HepG2 (cell line): ENCODE measurements around the gene NFIC. TPM values are rescaled to one million over a fixed set of nuclear protein-coding genes. Genes with fewer than 3 reads are reported as not detected.

ENCODE experiments used
- ATAC-seq: fragments of 200-7000 bp; cut with Tn5 transposase; 3 replicates; pipeline ENCODE4 v1.9.1; 2020; ENCODE audit warnings: mild to moderate bottlenecking, moderate library complexity
- Bru-seq: library from RNA; stranded (reverse); fragments of 400-500 nt; gene quantifications from one replicate; lab custom pipeline; 2021; lab: Mats Ljungman, UMichigan
- BruChase-seq, 2 experiments: library from RNA; stranded (reverse); fragments of 400-500 nt; gene quantifications; one replicate each; lab custom pipeline; 2021; lab: Mats Ljungman, UMichigan
- BruUV-seq: library from RNA; stranded (reverse); fragments of 400-500 nt; replicated peaks from 2 replicates; lab custom pipeline; 2021; lab: Mats Ljungman, UMichigan
- CTCF ChIA-PET: fragments of 300-600 bp; formaldehyde crosslinking; extraction: SDS; loops from one replicate; lab custom pipeline; 2021; ENCODE audit warnings: low total read pairs, inconsistent platforms, low intra/inter-chr PET ratio; lab: Yijun Ruan, JAX
- POLR2A ChIA-PET: fragments of 350-600 bp; sonication (Branson Sonifier 250); formaldehyde crosslinking; loops from one replicate; lab custom pipeline; 2020; ENCODE audit warnings: antibody characterized with exemption, inconsistent platforms; lab: Yijun Ruan, JAX
- DNase-seq: peaks from one replicate; pipeline ENCODE4 v3.0.0-alpha.2; 2015; ENCODE audit warnings: low spot score
- FAIRE-seq: peaks from 3 replicates; lab custom pipeline; 2011; peaks lifted over from hg19 to GRCh38; lab: Jason Lieb, UNC
- H2AFZ ChIP-seq: one replicate; pipeline ENCODE4 v1.6.1; 2011; ENCODE audit warnings: low read length, inconsistent platforms
- H3K27ac ChIP-seq: fragments of 300-600 bp; 3 replicates; pipeline ENCODE4 v1.8.0; 2011; ENCODE audit warnings: mixed run types, mild to moderate bottlenecking, mixed read lengths, low read length, inconsistent platforms; ENCODE audit not compliant: insufficient read depth; ENCODE audit errors: extremely low read length
- H3K27me3 ChIP-seq, 2 experiments: fragments of 200-600 bp in 1 of 2; 2 replicates in 1 of 2; 3 replicates in 1 of 2; pipeline versions ENCODE4 v1.6.0 to v1.8.0; 2011; ENCODE audit warnings: low read length in 2 of 2, mild to moderate bottlenecking in 2 of 2, moderate library complexity in 2 of 2, inconsistent platforms in 1 of 2; ENCODE audit not compliant: insufficient read depth in 2 of 2, control insufficient read depth in 1 of 2
- H3K36me3 ChIP-seq, 2 experiments: fragments of 200-600 bp in 1 of 2; replicated peaks in 1 of 2; 2 replicates in 1 of 2; 3 replicates in 1 of 2; pipeline versions ENCODE4 v1.5.1 to v1.8.0; 2011; ENCODE audit warnings: low read length in 2 of 2, inconsistent platforms in 1 of 2; ENCODE audit not compliant: insufficient read depth in 2 of 2, control insufficient read depth in 1 of 2
- H3K4me1 ChIP-seq: 2 replicates; pipeline ENCODE4 v1.5.1; 2012; ENCODE audit warnings: low read length, inconsistent platforms; ENCODE audit not compliant: insufficient read depth
- H3K4me2 ChIP-seq: 2 replicates; pipeline ENCODE4 v1.6.0; 2011; ENCODE audit warnings: low read depth, low read length, inconsistent platforms
- H3K4me3 ChIP-seq, 3 experiments: fragments of 200-600 bp in 1 of 3; sonication (generic), shearing (Covaris generic) in 1 of 3; replicated peaks in 1 of 3; 2 replicates each; pipeline ENCODE4 v1.5.1; 2011 to 2016; ENCODE audit warnings: low read length in 3 of 3, inconsistent platforms in 2 of 3, low read depth in 2 of 3, mild to moderate bottlenecking in 2 of 3, control low read depth in 1 of 3, mixed read lengths in 1 of 3; ENCODE audit not compliant: insufficient read depth in 1 of 3
- H3K79me2 ChIP-seq: one replicate; pipeline ENCODE4 v1.6.1; 2011; ENCODE audit warnings: low read length, inconsistent platforms; ENCODE audit not compliant: insufficient read depth
- H3K9ac ChIP-seq: 2 replicates; pipeline ENCODE4 v1.6.0; 2011; ENCODE audit warnings: mild to moderate bottlenecking, low read depth, low read length, inconsistent platforms; ENCODE audit not compliant: insufficient read depth
- H3K9me3 ChIP-seq: 2 replicates; pipeline ENCODE4 v1.5.1; 2012; ENCODE audit warnings: mild to moderate bottlenecking, low read length
- H4K20me1 ChIP-seq: 2 replicates; pipeline ENCODE4 v1.6.0; 2011; ENCODE audit warnings: inconsistent platforms, mild to moderate bottlenecking, low read length, moderate library complexity; ENCODE audit not compliant: insufficient read depth
- ARNTL ChIP-seq: sonication (generic); formaldehyde crosslinking; IDR thresholded peaks from 2 replicates; pipeline ENCODE4 v1.4.0; 2020; ENCODE audit warnings: mild to moderate bottlenecking, missing genetic modification reagents
- HNRNPK ChIP-seq: fragments of 200-400 bp; formaldehyde crosslinking; IDR thresholded peaks from 2 replicates; pipeline ENCODE4 v1.6.1; 2018; ENCODE audit warnings: low read length, low read depth, moderate library complexity, mild to moderate bottlenecking; ENCODE audit not compliant: poor library complexity, severe bottlenecking
- ZNF263 ChIP-seq: sonication (generic); formaldehyde crosslinking; IDR thresholded peaks from 2 replicates; pipeline ENCODE4 v1.4.0; 2020; ENCODE audit warnings: missing genetic modification reagents
- ZNF747 ChIP-seq: sonication (generic); formaldehyde crosslinking; IDR thresholded peaks from 2 replicates; pipeline ENCODE4 v1.8.1; 2023; ENCODE audit warnings: missing genetic modification reagents, mild to moderate bottlenecking, borderline replicate concordance
- ZNF790 ChIP-seq: sonication (generic); formaldehyde crosslinking; IDR thresholded peaks from 2 replicates; pipeline ENCODE4 v1.8.0; 2022; ENCODE audit warnings: missing genetic modification reagents, mild to moderate bottlenecking, borderline replicate concordance
- ZSCAN22 ChIP-seq: sonication (generic); formaldehyde crosslinking; IDR thresholded peaks from 2 replicates; pipeline ENCODE4 v1.4.0; 2020; ENCODE audit warnings: mild to moderate bottlenecking, missing genetic modification reagents
- WGBS: methylation state at CpG from one replicate; pipeline ENCODE4 v1.1.6; 2017; ENCODE audit warnings: low lambda C conversion rate; 5-methylcytosine and 5-hydroxymethylcytosine counted together
- in situ Hi-C: cut with HindIII; loops from 2 replicates; pipeline ENCODE4 v1.10.0; 2017; ENCODE audit warnings: low pct_unique_long_range_greater_than_20kb; ENCODE audit not compliant: extremely low pct_ligation_motif_present
- intact Hi-C: fragments of 100-400 bp; cut with micrococcal nuclease; formaldehyde crosslinking; loops from one replicate; pipeline ENCODE4 v1.10.0; 2022; ENCODE audit not compliant: unreplicated experiment
- long read RNA-seq, 2 experiments: library from RNA in 1 of 2; library from polyadenylated mRNA in 1 of 2; stranded (forward) in 1 of 2; unstranded in 1 of 2; transcript quantifications; one replicate each; pipeline ENCODE4 v2.0.0, GENCODE V29; 2019 to 2022
- polyA minus RNA-seq, 3 experiments: library from RNA; depleted of rRNA, polyadenylated mRNA; stranded (reverse); fragments of >200 nt; gene quantifications; 2 replicates each; pipeline ENCODE4 v1.2.3, GENCODE V29; 2011; ENCODE audit warnings: low replicate concordance in 1 of 3
- polyA plus RNA-seq, 8 experiments: library from polyadenylated mRNA; depleted of rRNA in 3 of 8; stranded (reverse) in 7 of 8; unstranded in 1 of 8; fragments of >200 nt; fragmentation: Illumina TruSeq in 4 of 8; extraction: Trizol in 4 of 8; gene quantifications; 2 replicates each; pipeline versions ENCODE4 v1.2.1 to v1.2.3, GENCODE V29; 2011 to 2016; ENCODE audit warnings: low read depth in 4 of 8, missing spikeins in 1 of 8, mixed read lengths in 1 of 8; ENCODE audit not compliant: insufficient read depth in 1 of 8
- total RNA-seq, 5 experiments: library from RNA; depleted of rRNA; stranded (reverse); fragments of >200 nt; fragmentation: Illumina TruSeq; extraction: Trizol; gene quantifications; 2 replicates each; pipeline ENCODE4 v1.2.3, GENCODE V29; 2016; ENCODE audit warnings: low read depth in 1 of 5
- TF ChIP-seq, protein P1 (sequence below): sonication (generic); formaldehyde crosslinking; IDR thresholded peaks from 2 replicates; pipeline ENCODE4 v1.9.0; 2022; ENCODE audit warnings: missing genetic modification reagents, mild to moderate bottlenecking, borderline replicate concordance
- TF ChIP-seq, protein P2 (sequence below), 2 experiments: sonication (generic) in 1 of 2; formaldehyde crosslinking in 1 of 2; IDR thresholded peaks; 2 replicates each; pipeline versions ENCODE4 v1.4.0 to v1.6.1; 2016 to 2020; ENCODE audit warnings: borderline replicate concordance in 1 of 2, low read depth in 1 of 2, mild to moderate bottlenecking in 1 of 2, missing genetic modification reagents in 1 of 2

NFIC gene
- total RNA-seq (2016; rRNA removed; fragmentation: Illumina TruSeq; extraction: Trizol) (2.5 and 2.9 TPM in 2 replicates), polyA plus RNA-seq (2011; rRNA removed) (1.3 and 1.6 TPM in 2 replicates), polyA minus RNA-seq (2011; rRNA and poly(A)+ RNA removed; ENCODE audit: low replicate concordance) (5.3 and 16.7 TPM in 2 replicates), Bru-seq, nascent RNA (percentile 42 among the genes with signal in this experiment), BruChase-seq, experiment 1, labeled RNA remaining after a 6-hour chase (percentile 49 among the genes with signal in this experiment), BruChase-seq, experiment 2, labeled RNA remaining after a 2-hour chase (percentile 45 among the genes with signal in this experiment)
- total RNA-seq (2016; cell fraction: cytosol; rRNA removed; fragmentation: Illumina TruSeq; extraction: Trizol; ENCODE audit: low read depth), result 2.9 and 3.0 TPM in 2 replicates
- 3.0 and 3.2 TPM in 2 replicates for total RNA-seq (2016; cell fraction: insoluble cytoplasmic fraction; rRNA removed; fragmentation: Illumina TruSeq; extraction: Trizol)
- 2.5 and 2.9 TPM in 2 replicates for total RNA-seq (2016; cell fraction: membrane; rRNA removed; fragmentation: Illumina TruSeq; extraction: Trizol)
- total RNA-seq (2016; cell fraction: nucleus; rRNA removed; fragmentation: Illumina TruSeq; extraction: Trizol), result 3.8 and 5.6 TPM in 2 replicates
- 0.71 and 0.79 TPM in 2 replicates for polyA plus RNA-seq (2011; cell fraction: cytosol; rRNA removed)
- 5.1 and 8.1 TPM in 2 replicates for polyA plus RNA-seq (2011; cell fraction: nucleus; rRNA removed)
- 5.9 and 8.4 TPM in 2 replicates for polyA plus RNA-seq (2012)
- polyA plus RNA-seq (2016; cell fraction: cytosol; fragmentation: Illumina TruSeq; extraction: Trizol; ENCODE audit: low read depth), result 1.1 and 1.4 TPM in 2 replicates
- 8.2 and 9.6 TPM in 2 replicates for polyA plus RNA-seq (2016; cell fraction: insoluble cytoplasmic fraction; fragmentation: Illumina TruSeq; extraction: Trizol; ENCODE audit: low read depth)
- polyA plus RNA-seq (2016; cell fraction: membrane; fragmentation: Illumina TruSeq; extraction: Trizol; ENCODE audit: low read depth), result 4.6 and 4.8 TPM in 2 replicates
- polyA plus RNA-seq (2016; cell fraction: nucleus; fragmentation: Illumina TruSeq; extraction: Trizol; ENCODE audit: insufficient read depth, low read depth), result 7.4 and 9.8 TPM in 2 replicates
- polyA minus RNA-seq (2011; cell fraction: cytosol; rRNA and poly(A)+ RNA removed), result 5.2 and 5.4 TPM in 2 replicates
- 5.1 and 5.3 TPM in 2 replicates for polyA minus RNA-seq (2011; cell fraction: nucleus; rRNA and poly(A)+ RNA removed)
- long read RNA-seq, experiment 1, full-length matches to known transcripts, result 11 of 16 reads
- long read RNA-seq, experiment 1, partial matches to known transcripts, result 0 of 16 reads
- long read RNA-seq, experiment 1, other reads (novel, unspliced or antisense), result 5 of 16 reads
- long read RNA-seq, experiment 2, partial matches to known transcripts, result 3 of 31 reads
- long read RNA-seq, experiment 2, other reads (novel, unspliced or antisense), result 23 of 31 reads

DNA sequence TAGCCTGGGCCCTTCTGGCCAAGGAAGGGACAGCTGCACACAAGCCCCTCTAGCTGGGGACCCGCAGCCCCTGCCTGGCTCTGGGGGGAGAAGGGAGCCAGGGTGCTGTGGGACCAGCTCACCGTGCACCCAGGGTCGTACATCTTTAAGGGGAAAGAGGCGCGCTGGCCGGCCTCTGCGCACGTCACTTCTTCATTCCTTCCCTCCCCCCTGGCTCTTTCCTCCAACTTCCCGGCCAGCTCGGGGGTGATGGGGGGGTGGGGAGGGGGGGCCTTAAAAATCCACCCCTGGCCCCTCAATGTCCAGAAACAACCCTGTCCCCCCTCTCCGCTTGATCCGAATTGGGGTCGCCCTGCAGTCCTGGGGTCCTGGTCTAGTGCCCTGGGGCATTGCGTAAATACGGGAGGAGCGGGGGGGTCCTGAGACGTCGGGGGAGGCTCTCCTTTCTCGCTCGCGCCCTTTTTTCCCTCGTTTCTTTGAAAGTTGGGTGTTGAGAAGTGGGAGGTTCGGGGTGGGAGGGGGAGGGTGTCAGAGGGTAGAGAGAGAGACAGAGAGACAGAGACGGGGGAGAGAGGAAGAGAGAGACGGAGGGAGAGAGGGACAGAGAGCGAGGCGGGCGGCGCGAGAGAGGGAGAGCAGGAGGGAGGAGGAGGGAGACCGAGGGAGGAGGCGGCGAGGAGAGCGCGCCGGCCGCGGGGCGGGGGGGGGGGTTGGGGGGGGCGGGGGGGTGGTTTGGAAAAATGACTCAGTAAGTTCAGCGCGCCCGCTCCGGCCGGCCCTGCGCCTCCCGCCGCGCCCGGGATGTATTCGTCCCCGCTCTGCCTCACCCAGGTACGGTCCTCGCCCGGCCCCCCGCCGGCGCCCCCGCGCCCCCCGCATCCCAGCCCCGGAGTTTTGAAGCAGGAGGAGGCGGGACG lies at the start of gene NFIC:
NFIC (plus strand) TSS at position 748 of the 917 bp plus-strand sequence; CDS start at position 802, 54 bp downstream.
- intact Hi-C loops, result no loop called here
- peak; percentile 53; the same call in 1 of the 2 replicates for TF ChIP-seq ZNF263
- TF ChIP-seq, protein P1, sequence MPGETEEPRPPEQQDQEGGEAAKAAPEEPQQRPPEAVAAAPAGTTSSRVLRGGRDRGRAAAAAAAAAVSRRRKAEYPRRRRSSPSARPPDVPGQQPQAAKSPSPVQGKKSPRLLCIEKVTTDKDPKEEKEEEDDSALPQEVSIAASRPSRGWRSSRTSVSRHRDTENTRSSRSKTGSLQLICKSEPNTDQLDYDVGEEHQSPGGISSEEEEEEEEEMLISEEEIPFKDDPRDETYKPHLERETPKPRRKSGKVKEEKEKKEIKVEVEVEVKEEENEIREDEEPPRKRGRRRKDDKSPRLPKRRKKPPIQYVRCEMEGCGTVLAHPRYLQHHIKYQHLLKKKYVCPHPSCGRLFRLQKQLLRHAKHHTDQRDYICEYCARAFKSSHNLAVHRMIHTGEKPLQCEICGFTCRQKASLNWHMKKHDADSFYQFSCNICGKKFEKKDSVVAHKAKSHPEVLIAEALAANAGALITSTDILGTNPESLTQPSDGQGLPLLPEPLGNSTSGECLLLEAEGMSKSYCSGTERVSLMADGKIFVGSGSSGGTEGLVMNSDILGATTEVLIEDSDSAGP (CRISPR knock-in tag), result peak; percentile 58; the same call in 1 of the 2 replicates
- TF ChIP-seq HNRNPK, result peak; percentile 39
- TF ChIP-seq ARNTL (CRISPR knock-in tag), result no peak
- TF ChIP-seq, protein P2, sequence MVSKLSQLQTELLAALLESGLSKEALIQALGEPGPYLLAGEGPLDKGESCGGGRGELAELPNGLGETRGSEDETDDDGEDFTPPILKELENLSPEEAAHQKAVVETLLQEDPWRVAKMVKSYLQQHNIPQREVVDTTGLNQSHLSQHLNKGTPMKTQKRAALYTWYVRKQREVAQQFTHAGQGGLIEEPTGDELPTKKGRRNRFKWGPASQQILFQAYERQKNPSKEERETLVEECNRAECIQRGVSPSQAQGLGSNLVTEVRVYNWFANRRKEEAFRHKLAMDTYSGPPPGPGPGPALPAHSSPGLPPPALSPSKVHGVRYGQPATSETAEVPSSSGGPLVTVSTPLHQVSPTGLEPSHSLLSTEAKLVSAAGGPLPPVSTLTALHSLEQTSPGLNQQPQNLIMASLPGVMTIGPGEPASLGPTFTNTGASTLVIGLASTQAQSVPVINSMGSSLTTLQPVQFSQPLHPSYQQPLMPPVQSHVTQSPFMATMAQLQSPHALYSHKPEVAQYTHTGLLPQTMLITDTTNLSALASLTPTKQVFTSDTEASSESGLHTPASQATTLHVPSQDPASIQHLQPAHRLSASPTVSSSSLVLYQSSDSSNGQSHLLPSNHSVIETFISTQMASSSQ (IDR thresholded peaks at IDR 0.05; ENCODE audit: low read depth), result no peak
- TF ChIP-seq, protein P2 (CRISPR knock-in tag; IDR thresholded peaks at IDR 0.05; ENCODE audit: borderline replicate concordance), result no peak
- TF ChIP-seq ZNF747 (CRISPR knock-in tag), result no peak
- TF ChIP-seq ZNF790 (CRISPR knock-in tag), result no peak
- TF ChIP-seq ZSCAN22 (CRISPR knock-in tag), result peak; percentile 74

More for the DNA sequence above, at the start of gene NFIC:
- H3K9ac ChIP-seq, result peak within 1 kb of the TSS; percentile 22; the same call in 1 of the 2 replicates
- peak within 1 kb of the TSS; percentile 34 to 65 (median 60); a peak in 4 of 6 replicates for H3K4me3 ChIP-seq
- H3K9me3 ChIP-seq, result no peaks in the 10 kb centered on the region
- peak within 1 kb of the TSS; percentile 52 for H3K27ac ChIP-seq
- peak within 1 kb of the TSS; percentile 65 for H3K4me2 ChIP-seq
- H2AFZ ChIP-seq, result no peak within 1 kb of the TSS
- H3K4me1 ChIP-seq, result peaks cover 21% of the 10 kb centered on the region
- H3K27me3 ChIP-seq, result no peaks in the 10 kb centered on the region
- ATAC-seq (peak; percentile 10; the same call in 1 of the 3 replicates), DNase-seq (no peak), FAIRE-seq (no peak)
- POLR2A ChIA-PET, result interaction anchor here (0.5 kb wide), 1 partner anchor 14 kb away, joined by 3 read pairs; no protein-coding TSS in a partner anchor
- CTCF ChIA-PET, result no interaction called here
- H4K20me1 ChIP-seq, result 0 out of 2 replicates have a peak, but pooled peaks cover 3% of the 10 kb centered on the region
- H3K36me3 ChIP-seq, result no peaks in the 10 kb centered on the region
- 58% methylated on average over 59 of the region's 64 CpGs for WGBS
- no TSS peak for BruUV-seq
- H3K79me2 ChIP-seq, result peaks cover 4% of the 10 kb centered on the region
- in situ Hi-C loops, result no loop called here
